Panc1 (cell line): ENCODE measurements around the gene APMAP. TPM values are rescaled to one million over a fixed set of nuclear protein-coding genes. Genes with fewer than 3 reads are reported as not detected.
A peak's percentile ranks its signal among the peaks of the same experiment; 100 is the strongest.
"Not testable (repeated sequence)": the region's sequence is repeated elsewhere in the genome, so short reads cannot be mapped to it uniquely, and the experiment has no call there.

Experiments used
- ATAC-seq: fragments of 200-7000 bp; cut with Tn5 transposase; 2 replicates; pipeline ENCODE4 v1.9.1; 2020; ENCODE audit warnings: mild to moderate bottlenecking, moderate library complexity
- BruUV-seq: library from RNA; stranded (reverse); fragments of 400-500 nt; replicated peaks from 2 replicates; lab custom pipeline; 2021; lab: Mats Ljungman, UMichigan
- CTCF ChIA-PET: fragments of 300-600 bp; sonication (Branson Sonifier 250); formaldehyde crosslinking; loops from one replicate; lab custom pipeline; 2022; ENCODE audit warnings: antibody characterized with exemption; lab: Charles Lee
- POLR2A ChIA-PET: fragments of 300-600 bp; sonication (Branson Sonifier 250); formaldehyde crosslinking; loops from one replicate; lab custom pipeline; 2022; ENCODE audit warnings: antibody characterized with exemption; lab: Charles Lee
- DNase-seq: peaks from one replicate; pipeline ENCODE4 v3.0.0-alpha.2; 2010; ENCODE audit warnings: low read depth, low spot score
- H3K27ac ChIP-seq: 2 replicates; pipeline ENCODE4 v1.5.1; 2011; ENCODE audit warnings: mild to moderate bottlenecking, low read length, inconsistent platforms
- H3K27me3 ChIP-seq: fragments of 200-500 bp; sonication (Bioruptor generic); 2 replicates; pipeline ENCODE4 v1.6.0; 2014; ENCODE audit warnings: low read length, inconsistent platforms; ENCODE audit not compliant: control insufficient read depth, insufficient read depth
- H3K36me3 ChIP-seq: fragments of 200-500 bp; sonication (Bioruptor generic); 2 replicates; pipeline ENCODE4 v1.5.1; 2014; ENCODE audit warnings: inconsistent platforms, mild to moderate bottlenecking, low read length, moderate library complexity; ENCODE audit not compliant: control insufficient read depth, insufficient read depth
- H3K4me1 ChIP-seq: 2 replicates; pipeline ENCODE4 v1.5.1; 2011; ENCODE audit warnings: inconsistent platforms, mild to moderate bottlenecking, low read length, moderate library complexity; ENCODE audit not compliant: control insufficient read depth, insufficient read depth
- H3K4me3 ChIP-seq, 2 experiments: 2 replicates each; pipeline ENCODE4 v1.5.1; 2011 to 2012; ENCODE audit warnings: low read depth in 2 of 2, low read length in 2 of 2, mild to moderate bottlenecking in 2 of 2, inconsistent platforms in 1 of 2, moderate library complexity in 1 of 2
- H3K9me3 ChIP-seq: fragments of 200-500 bp; sonication (Bioruptor generic); 2 replicates; pipeline ENCODE4 v1.5.1; 2014; ENCODE audit warnings: low read depth, mild to moderate bottlenecking, inconsistent platforms, low read length, moderate library complexity; ENCODE audit not compliant: control insufficient read depth, insufficient read depth
- POLR2AphosphoS5 ChIP-seq: IDR thresholded peaks from 2 replicates; pipeline ENCODE4 v1.6.1; 2012; ENCODE audit warnings: mild to moderate bottlenecking, low read depth, low read length, moderate library complexity
- SIN3A ChIP-seq: IDR thresholded peaks from 2 replicates; pipeline ENCODE4 v1.6.1; 2012; ENCODE audit warnings: low read depth, mild to moderate bottlenecking, low read length, moderate library complexity, borderline replicate concordance; ENCODE audit not compliant: insufficient read depth
- TCF7L2 ChIP-seq: IDR thresholded peaks from 2 replicates; pipeline ENCODE4 v1.6.1; 2011; ENCODE audit warnings: mild to moderate bottlenecking, low read depth, low read length, inconsistent platforms
- in situ Hi-C: cut with HindIII; loops from 2 replicates; pipeline ENCODE4 v1.10.0; 2016; ENCODE audit warnings: low sequenced_read_pairs, low pct_unique_long_range_greater_than_20kb
- intact Hi-C: fragments of 100-400 bp; cut with micrococcal nuclease; formaldehyde crosslinking; loops from one replicate; pipeline ENCODE4 v1.10.0; 2022; ENCODE audit not compliant: unreplicated experiment
- total RNA-seq: library from RNA; stranded (reverse); gene quantifications from one replicate; pipeline ENCODE4 v1.2.1, GENCODE V29; 2021; ENCODE audit not compliant: unreplicated experiment
- TF ChIP-seq, protein P1 (sequence below): fragments of 450-650 bp; IDR thresholded peaks from 2 replicates; pipeline ENCODE4 v1.5.1; 2017; ENCODE audit warnings: mild to moderate bottlenecking
- TF ChIP-seq, protein P2 (sequence below), 2 experiments: IDR thresholded peaks; 2 replicates each; pipeline ENCODE4 v1.6.1; 2011 to 2012; ENCODE audit warnings: low read depth in 2 of 2, control low read depth in 1 of 2, low read length in 1 of 2, mild to moderate bottlenecking in 1 of 2, moderate library complexity in 1 of 2; ENCODE audit not compliant: insufficient read depth in 1 of 2

Gene APMAP
- total RNA-seq, 1 experiment from 2014 or later, result 165 TPM

DNA sequence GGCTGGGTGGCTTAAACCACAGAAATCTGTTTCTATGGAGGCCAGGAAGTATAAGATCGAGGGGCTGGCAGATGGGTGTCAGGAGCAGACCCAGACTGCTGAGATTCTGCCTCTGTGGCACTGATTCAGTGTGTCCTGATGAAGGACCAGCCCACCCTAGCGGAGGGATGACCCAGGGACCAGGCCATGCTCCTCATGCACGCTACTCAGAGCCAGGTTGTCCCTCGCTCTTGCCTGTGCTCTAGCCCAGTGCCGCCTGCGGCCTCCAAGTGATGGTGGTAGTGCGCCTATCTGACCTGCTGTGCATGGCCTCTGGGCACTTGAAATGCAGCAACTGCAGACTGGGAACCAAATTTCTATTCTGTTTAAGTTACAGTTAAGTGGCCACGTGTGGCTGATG, 13.1 kb upstream of the APMAP start:
- H3K27ac ChIP-seq, result no peak overlapping the region
- no peaks in the 10 kb centered on the region for H3K27me3 ChIP-seq
- BruUV-seq, result no TSS peak
- ChIA-PET POLR2A (no interaction called here), CTCF (no interaction called here)
- intact Hi-C loops, result no loop called here
- H3K4me1 ChIP-seq, result no peaks in the 10 kb centered on the region
- no peak for DNase-seq
- H3K36me3 ChIP-seq, result no peaks in the 10 kb centered on the region
- TF ChIP-seq SIN3A (no peak), TCF7L2 (no peak), POLR2AphosphoS5 (no peak)
- ATAC-seq, result 0 out of 2 replicates have a peak, but pooled peaks have one; percentile 21
- H3K4me3 ChIP-seq, result no peak overlapping the region
- H3K9me3 ChIP-seq, result peaks cover 4% of the 10 kb centered on the region; the same call in 1 of the 2 replicates
- in situ Hi-C loops, result no loop called here

DNA sequence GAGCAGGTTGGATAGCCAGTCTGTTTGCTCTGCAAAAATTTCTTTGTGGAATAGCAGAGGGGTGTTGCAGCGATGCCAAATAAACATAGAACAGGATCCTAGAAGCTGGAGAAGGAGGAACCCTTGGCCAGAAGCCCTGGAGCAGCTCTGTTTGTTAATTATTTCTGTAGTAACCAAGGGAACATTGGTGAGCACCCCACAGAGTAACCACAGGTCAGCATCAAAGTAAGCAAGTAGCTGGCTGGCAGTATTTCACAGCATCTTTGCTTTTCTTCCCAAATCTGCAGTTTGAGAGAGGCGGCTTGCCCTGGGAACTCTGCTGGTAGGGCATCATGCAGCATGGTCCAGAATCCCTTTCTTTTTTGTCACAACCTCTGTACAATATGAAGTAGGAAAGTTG, 12.7 kb upstream of the APMAP start:
- no TSS peak for BruUV-seq
- DNase-seq, result no peak
- ChIA-PET CTCF (no interaction called here), POLR2A (no interaction called here)
- Histone ChIP-seq H3K27ac (no peak overlapping the region), H3K27me3 (no peaks in the 10 kb centered on the region), H3K9me3 (peaks cover 4% of the 10 kb centered on the region; the same call in 1 of the 2 replicates), H3K4me1 (no peaks in the 10 kb centered on the region), H3K4me3 (no peak overlapping the region), H3K36me3 (no peaks in the 10 kb centered on the region)
- TF ChIP-seq TCF7L2 (no peak), POLR2AphosphoS5 (no peak), SIN3A (no peak)
- TF ChIP-seq, protein P1, sequence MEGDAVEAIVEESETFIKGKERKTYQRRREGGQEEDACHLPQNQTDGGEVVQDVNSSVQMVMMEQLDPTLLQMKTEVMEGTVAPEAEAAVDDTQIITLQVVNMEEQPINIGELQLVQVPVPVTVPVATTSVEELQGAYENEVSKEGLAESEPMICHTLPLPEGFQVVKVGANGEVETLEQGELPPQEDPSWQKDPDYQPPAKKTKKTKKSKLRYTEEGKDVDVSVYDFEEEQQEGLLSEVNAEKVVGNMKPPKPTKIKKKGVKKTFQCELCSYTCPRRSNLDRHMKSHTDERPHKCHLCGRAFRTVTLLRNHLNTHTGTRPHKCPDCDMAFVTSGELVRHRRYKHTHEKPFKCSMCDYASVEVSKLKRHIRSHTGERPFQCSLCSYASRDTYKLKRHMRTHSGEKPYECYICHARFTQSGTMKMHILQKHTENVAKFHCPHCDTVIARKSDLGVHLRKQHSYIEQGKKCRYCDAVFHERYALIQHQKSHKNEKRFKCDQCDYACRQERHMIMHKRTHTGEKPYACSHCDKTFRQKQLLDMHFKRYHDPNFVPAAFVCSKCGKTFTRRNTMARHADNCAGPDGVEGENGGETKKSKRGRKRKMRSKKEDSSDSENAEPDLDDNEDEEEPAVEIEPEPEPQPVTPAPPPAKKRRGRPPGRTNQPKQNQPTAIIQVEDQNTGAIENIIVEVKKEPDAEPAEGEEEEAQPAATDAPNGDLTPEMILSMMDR, result no peak
- TF ChIP-seq, protein P2, sequence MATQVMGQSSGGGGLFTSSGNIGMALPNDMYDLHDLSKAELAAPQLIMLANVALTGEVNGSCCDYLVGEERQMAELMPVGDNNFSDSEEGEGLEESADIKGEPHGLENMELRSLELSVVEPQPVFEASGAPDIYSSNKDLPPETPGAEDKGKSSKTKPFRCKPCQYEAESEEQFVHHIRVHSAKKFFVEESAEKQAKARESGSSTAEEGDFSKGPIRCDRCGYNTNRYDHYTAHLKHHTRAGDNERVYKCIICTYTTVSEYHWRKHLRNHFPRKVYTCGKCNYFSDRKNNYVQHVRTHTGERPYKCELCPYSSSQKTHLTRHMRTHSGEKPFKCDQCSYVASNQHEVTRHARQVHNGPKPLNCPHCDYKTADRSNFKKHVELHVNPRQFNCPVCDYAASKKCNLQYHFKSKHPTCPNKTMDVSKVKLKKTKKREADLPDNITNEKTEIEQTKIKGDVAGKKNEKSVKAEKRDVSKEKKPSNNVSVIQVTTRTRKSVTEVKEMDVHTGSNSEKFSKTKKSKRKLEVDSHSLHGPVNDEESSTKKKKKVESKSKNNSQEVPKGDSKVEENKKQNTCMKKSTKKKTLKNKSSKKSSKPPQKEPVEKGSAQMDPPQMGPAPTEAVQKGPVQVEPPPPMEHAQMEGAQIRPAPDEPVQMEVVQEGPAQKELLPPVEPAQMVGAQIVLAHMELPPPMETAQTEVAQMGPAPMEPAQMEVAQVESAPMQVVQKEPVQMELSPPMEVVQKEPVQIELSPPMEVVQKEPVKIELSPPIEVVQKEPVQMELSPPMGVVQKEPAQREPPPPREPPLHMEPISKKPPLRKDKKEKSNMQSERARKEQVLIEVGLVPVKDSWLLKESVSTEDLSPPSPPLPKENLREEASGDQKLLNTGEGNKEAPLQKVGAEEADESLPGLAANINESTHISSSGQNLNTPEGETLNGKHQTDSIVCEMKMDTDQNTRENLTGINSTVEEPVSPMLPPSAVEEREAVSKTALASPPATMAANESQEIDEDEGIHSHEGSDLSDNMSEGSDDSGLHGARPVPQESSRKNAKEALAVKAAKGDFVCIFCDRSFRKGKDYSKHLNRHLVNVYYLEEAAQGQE (IDR thresholded peaks at IDR 0.05; ENCODE audit: insufficient read depth in 1 of 2, low read depth in 2 of 2, low read length in 1 of 2), result no peak
- in situ Hi-C loops, result no loop called here
- ATAC-seq, result no peak
- intact Hi-C loops, result no loop called here

DNA sequence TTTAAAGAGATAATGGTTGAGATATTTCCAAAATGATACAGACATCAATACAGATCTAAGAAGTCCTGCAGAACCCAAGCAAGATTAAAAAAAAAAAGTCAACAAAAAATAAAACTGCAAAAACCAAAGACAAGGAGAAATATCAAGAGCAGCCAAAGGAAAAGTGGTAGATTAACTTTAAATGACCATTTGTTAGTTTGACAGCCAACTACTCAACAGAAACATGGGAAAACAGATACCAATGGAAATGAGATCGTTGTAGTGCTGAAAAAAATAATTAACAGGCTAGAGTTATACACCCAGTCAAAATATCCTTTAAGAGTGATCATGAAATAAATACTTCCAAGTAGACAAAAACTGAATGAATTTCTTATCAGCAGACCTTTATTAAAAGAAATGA, 10.5 kb upstream of the APMAP start:
- TF ChIP-seq, protein P2 (IDR thresholded peaks at IDR 0.05; ENCODE audit: insufficient read depth in 1 of 2, low read depth in 2 of 2, low read length in 1 of 2), result no peak
- TF ChIP-seq SIN3A, result no peak
- TF ChIP-seq POLR2AphosphoS5, result no peak
- Histone ChIP-seq H3K4me3 (no peak overlapping the region), H3K9me3 (peaks cover 4% of the 10 kb centered on the region; the same call in 1 of the 2 replicates), H3K36me3 (no peaks in the 10 kb centered on the region), H3K4me1 (0 out of 2 replicates have a peak, but pooled peaks cover 3% of the 10 kb centered on the region), H3K27ac (no peak overlapping the region), H3K27me3 (no peaks in the 10 kb centered on the region)
- no TSS peak for BruUV-seq
- ChIA-PET CTCF (no interaction called here), POLR2A (no interaction called here)
- intact Hi-C loops, result no loop called here
- DNase-seq (no peak), ATAC-seq (no peak)
- in situ Hi-C loops, result no loop called here

DNA sequence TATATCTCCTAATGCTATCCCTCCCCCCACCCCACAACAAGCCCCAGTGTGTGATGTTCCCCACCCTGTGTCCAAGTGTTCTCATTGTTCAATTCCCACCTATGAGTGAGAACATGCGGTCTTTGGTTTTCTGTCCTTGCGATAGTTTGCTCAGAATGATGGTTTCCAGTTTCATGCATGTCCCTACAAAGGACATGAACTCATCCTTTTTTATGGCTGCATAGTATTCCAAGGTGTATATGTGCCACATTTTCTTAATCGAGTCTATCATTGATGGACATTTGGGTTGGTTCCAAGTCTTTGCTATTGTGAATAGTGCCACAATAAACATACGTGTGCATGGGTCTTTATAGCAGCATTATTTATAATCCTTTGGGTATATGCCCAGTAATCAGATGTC, 8.8 kb upstream of the APMAP start:
- intact Hi-C loops, BruUV-seq, POLR2A ChIA-PET, ATAC-seq, H3K36me3 ChIP-seq, H3K9me3 ChIP-seq, DNase-seq, in situ Hi-C loops, H3K27me3 ChIP-seq, CTCF ChIA-PET, H3K4me1 ChIP-seq, H3K4me3 ChIP-seq, H3K27ac ChIP-seq: not testable (repeated sequence)
